BJ (cell line): ENCODE measurements around the gene ZER1. TPM values are rescaled to one million over a fixed set of nuclear protein-coding genes. Genes with fewer than 3 reads are reported as not detected.

Source experiments
- CTCF ChIA-PET: fragments of 350-600 bp; formaldehyde crosslinking; extraction: SDS; loops from one replicate; lab custom pipeline; 2021; ENCODE audit warnings: antibody characterized with exemption, inconsistent platforms; lab: Yijun Ruan, JAX
- POLR2A ChIA-PET: fragments of 300-600 bp; sonication (Branson Sonifier 250); formaldehyde crosslinking; extraction: SDS; loops from one replicate; lab custom pipeline; 2021; ENCODE audit warnings: antibody characterized with exemption; lab: Charles Lee
- DNase-seq: peaks from one replicate; pipeline ENCODE4 v3.0.0-alpha.2; 2011; ENCODE audit warnings: low read depth
- H3K27me3 ChIP-seq: 2 replicates; pipeline ENCODE4 v1.6.0; 2011; ENCODE audit warnings: low read length; ENCODE audit not compliant: control insufficient read depth, insufficient read depth
- H3K36me3 ChIP-seq: 2 replicates; pipeline ENCODE4 v1.5.1; 2011; ENCODE audit warnings: low read length; ENCODE audit not compliant: control insufficient read depth, insufficient read depth
- H3K4me3 ChIP-seq: 2 replicates; pipeline ENCODE4 v1.5.1; 2011; ENCODE audit warnings: low read depth, mild to moderate bottlenecking, control low read depth, low read length
- polyA plus RNA-seq: library from polyadenylated mRNA; depleted of rRNA; stranded (reverse); fragments of >200 nt; gene quantifications from 2 replicates; pipeline ENCODE4 v1.2.3, GENCODE V29; 2011; rRNA removed
- small RNA-seq: library from RNA; depleted of rRNA; stranded (forward); fragments of <200 nt; gene quantifications from one replicate; pipeline ENCODE3, GENCODE V24; 2012; ENCODE audit warnings: low replicate concordance, low read depth; ENCODE audit not compliant: insufficient read length
- TF ChIP-seq, protein P1 (sequence below): IDR thresholded peaks from 2 replicates; pipeline ENCODE4 v1.5.1; 2011; ENCODE audit warnings: low read depth, mild to moderate bottlenecking, control low read depth, inconsistent platforms, low read length, moderate library complexity; ENCODE audit not compliant: insufficient read depth

Gene ZER1
- polyA plus RNA-seq, 1 experiment = 64.5 TPM

DNA sequence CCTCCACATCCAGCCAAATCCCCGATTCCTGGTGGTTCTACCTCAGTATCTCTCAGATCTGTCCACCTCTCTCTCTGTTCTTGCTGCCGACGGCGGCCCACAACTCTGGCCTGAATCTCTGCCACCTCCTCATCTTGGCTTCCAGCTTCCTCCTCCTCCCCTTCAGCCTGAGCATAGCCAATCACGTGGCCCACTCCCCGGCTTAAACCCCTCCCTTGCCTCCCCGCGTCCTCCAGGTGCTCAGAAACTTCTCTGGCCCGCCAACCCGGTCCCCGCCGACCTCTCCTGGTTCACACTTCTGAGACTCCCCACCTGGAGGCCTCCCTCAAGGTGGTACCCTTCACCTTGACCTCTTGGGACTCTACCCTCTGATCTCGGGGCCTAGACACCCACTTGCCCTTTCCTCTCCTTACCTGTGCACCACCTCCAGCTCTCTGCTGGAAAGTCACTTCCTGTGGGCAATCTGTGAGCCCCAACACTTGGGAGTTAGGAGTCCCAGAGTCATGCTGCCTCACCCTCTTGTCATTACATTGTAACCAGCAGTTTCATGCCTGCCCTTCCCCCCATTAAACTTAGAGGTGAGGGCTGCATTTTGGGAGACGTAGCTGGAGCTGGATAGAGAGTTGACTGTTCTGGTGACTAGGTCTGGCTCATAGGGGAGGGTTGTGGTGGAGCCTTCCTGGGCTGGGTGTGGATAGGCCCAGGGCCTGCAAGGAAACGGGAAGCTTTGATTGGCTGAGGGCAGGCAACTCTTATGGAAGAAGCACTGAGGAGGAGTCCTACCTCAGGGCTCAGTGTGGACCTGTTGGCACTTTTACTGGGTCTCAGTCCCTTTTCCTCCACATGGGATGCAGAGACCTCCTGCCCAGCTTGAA, 87.2 kb downstream of the ZER1 start:
- TF ChIP-seq, protein P1, sequence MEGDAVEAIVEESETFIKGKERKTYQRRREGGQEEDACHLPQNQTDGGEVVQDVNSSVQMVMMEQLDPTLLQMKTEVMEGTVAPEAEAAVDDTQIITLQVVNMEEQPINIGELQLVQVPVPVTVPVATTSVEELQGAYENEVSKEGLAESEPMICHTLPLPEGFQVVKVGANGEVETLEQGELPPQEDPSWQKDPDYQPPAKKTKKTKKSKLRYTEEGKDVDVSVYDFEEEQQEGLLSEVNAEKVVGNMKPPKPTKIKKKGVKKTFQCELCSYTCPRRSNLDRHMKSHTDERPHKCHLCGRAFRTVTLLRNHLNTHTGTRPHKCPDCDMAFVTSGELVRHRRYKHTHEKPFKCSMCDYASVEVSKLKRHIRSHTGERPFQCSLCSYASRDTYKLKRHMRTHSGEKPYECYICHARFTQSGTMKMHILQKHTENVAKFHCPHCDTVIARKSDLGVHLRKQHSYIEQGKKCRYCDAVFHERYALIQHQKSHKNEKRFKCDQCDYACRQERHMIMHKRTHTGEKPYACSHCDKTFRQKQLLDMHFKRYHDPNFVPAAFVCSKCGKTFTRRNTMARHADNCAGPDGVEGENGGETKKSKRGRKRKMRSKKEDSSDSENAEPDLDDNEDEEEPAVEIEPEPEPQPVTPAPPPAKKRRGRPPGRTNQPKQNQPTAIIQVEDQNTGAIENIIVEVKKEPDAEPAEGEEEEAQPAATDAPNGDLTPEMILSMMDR = no peak
- no peaks in the 10 kb centered on the region for H3K36me3 ChIP-seq
- POLR2A ChIA-PET = no interaction called here
- CTCF ChIA-PET = interaction anchor here (1.2 to 1.6 kb wide), 3 partner anchors 9 to 49 kb away, joined by 3 to 4 read pairs (median 4); no protein-coding TSS in a partner anchor
- no peaks in the 10 kb centered on the region for H3K27me3 ChIP-seq
- peak overlapping the region; percentile 59 for H3K4me3 ChIP-seq
- DNase-seq = no peak

DNA sequence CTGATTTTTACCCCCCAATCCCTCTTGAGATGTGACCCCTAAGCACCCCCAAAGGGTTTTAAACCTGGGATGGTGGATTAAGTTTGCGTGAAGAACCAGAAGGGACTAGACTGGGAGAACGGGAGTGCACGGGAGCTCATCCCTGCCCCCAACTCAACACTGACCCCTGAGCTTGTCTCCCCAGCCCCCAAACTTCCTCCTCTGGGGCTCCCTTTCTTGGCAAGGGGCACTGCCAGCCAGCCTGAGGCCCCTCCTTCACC, 87.7 kb downstream of the ZER1 start:
- DNase-seq = no peak
- Histone ChIP-seq H3K36me3 (no peaks in the 10 kb centered on the region), H3K4me3 (peak overlapping the region; percentile 59), H3K27me3 (no peaks in the 10 kb centered on the region)
- TF ChIP-seq, protein P1 = no peak
- ChIA-PET POLR2A (no interaction called here), CTCF (interaction anchor here (0.6 to 1.4 kb wide), 3 partner anchors 13 to 48 kb away, joined by 3 to 4 read pairs (median 3); no protein-coding TSS in a partner anchor)

DNA sequence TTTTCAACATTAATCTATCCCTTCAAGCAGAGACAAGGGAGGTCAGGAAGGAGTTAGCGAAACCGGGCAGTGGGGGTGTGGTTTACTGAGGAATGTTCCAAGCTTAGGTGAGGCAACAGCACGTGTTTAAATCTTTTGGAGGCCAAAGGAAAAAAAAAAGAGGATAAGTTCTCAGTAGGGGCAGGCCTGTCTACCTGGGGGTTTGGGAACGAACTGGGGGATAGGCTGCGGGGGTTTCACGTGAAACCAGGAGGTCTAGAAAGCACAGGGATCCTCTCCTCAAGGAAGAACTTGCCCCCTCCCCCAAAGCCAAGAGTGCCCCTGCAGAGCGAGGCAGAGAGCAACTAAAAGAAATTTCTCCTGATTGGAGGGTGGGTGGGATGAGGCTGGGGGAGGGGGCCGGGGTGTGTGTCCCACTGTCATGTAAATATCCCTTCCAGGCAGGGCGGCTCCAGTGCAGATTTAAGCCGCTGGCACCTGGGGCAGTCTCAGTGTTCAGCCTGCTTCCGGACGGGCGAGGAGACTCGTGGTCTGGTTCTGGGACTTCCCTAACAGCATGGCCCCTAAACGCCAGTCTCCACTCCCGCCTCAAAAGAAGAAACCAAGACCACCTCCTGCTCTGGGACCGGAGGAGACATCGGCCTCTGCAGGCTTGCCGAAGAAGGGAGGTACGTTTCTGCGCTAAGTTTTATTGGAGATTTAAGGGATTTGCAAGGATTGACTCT, 88.2 kb downstream of the ZER1 start:
- Histone ChIP-seq H3K4me3 (peak overlapping the region; percentile 59), H3K36me3 (no peaks in the 10 kb centered on the region), H3K27me3 (no peaks in the 10 kb centered on the region)
- ChIA-PET POLR2A (no interaction called here), CTCF (interaction anchor here (0.6 to 1.2 kb wide), 2 partner anchors 14 to 24 kb away, joined by 3 to 4 read pairs; no protein-coding TSS in a partner anchor)
- TF ChIP-seq, protein P1 = no peak
- no peak for DNase-seq

Small RNA genes lying within 50 kb of the gene (small RNA-seq; reads per million reads assigned to genes)
- gene RF00017 = not detected
- not detected for gene RN7SL560P

Other genes with a start within 250 kb of the ZER1 start
- gene SPTAN1, start 219.3 kb downstream of the ZER1 start, polyA plus RNA-seq = 201 and 317 TPM in 2 replicates
- 22.0 and 50.4 TPM in 2 replicates for gene DYNC2I2, start 115.1 kb downstream of the ZER1 start, polyA plus RNA-seq
- 51.6 and 130 TPM in 2 replicates for gene SET, start 82.7 kb downstream of the ZER1 start, polyA plus RNA-seq
- 2.8 and 3.4 TPM in 2 replicates for gene PKN3, start 69.4 kb downstream of the ZER1 start, polyA plus RNA-seq
- gene ZDHHC12, start 47.8 kb downstream of the ZER1 start, polyA plus RNA-seq = 41.6 and 60.0 TPM in 2 replicates
- gene TBC1D13, start 15.3 kb upstream of the ZER1 start, polyA plus RNA-seq = 21.2 and 31.9 TPM in 2 replicates
- 13.3 and 20.7 TPM in 2 replicates for gene ENDOG, start 46.6 kb upstream of the ZER1 start, polyA plus RNA-seq
- gene SPOUT1, start 57.9 kb upstream of the ZER1 start, polyA plus RNA-seq = 23.7 and 45.8 TPM in 2 replicates
- gene KYAT1, start 110.0 kb upstream of the ZER1 start, polyA plus RNA-seq = 4.9 and 5.6 TPM in 2 replicates
- 29.6 and 56.2 TPM in 2 replicates for gene LRRC8A, start 110.2 kb upstream of the ZER1 start, polyA plus RNA-seq
- gene PHYHD1, start 149.1 kb upstream of the ZER1 start, polyA plus RNA-seq = 15.6 and 18.6 TPM in 2 replicates
- gene DOLK, start 175.7 kb upstream of the ZER1 start, polyA plus RNA-seq = 37.2 and 47.0 TPM in 2 replicates
- gene NUP188, start 175.8 kb upstream of the ZER1 start, polyA plus RNA-seq = 34.9 and 49.2 TPM in 2 replicates